GM20431 (cell line): ENCODE results near the gene IL36G.

ENCODE experiments used
- in situ Hi-C: fragments of 300-500 bp; cut with MseI, MboI; formaldehyde crosslinking; loops from one replicate; pipeline ENCODE4 v1.15.0; 2020; ENCODE audit warnings: low sequenced_read_pairs; ENCODE audit not compliant: unreplicated experiment

Gene IL36G

DNA sequence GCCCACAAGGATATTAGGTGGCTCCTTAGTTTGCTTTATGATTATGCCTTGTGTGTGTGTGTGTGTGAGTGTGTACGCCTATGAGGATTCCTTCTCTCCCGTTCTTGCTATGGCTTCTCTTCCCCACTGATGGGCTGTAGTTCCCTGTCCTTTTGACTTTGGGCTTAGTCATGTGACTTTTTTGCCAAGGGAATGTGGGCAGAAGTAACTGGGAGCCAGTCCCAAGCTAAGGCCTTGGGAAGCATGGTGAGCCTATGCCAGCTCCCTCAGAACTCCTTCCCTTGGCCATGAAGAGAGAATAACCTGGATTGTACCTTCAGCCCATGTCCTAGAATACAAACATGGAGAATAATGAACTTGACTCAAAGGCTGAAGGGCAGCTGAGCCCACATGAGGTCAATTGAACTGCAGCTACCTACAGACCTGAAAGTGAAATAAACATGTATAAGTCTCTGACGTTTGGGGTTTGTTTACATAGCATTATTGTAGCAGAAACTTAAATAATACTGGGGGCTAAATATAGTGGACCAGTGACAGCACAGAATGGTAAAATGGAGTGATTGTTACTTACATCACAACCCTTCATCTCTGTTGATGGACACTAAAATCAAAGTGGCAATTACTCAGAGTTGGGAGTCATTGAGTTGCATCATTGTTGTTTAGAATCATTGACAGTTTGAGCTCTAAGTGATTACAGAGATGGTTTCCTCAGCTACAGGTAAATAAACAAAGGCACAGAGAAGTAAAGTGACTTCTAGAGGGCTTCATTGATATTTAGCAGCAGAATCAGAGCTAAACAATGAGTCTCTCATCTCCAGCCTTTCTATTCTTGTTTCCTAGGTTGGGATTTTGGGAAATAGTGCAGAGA, 15.3 kb upstream of the IL36G start:
- in situ Hi-C loops = no loop called here

DNA sequence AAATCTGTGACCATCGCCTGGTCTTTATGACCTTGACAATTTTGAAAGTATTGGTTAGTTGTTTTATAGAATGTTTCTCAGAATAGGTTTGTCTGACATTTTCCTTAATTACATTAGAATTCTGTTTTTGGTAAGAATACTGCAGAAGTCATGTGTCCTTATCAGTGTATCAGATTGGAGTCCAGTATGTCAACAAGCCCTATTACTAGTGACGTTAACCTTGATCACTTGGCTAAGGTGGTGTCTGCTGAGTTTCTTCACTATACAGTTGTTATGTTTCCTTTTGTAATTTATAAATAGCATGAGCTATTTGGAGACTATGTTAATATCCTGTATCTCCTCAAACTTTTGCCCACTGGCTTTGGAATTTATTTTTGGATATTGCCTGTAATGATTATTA, 10.8 kb upstream of the IL36G start:
- in situ Hi-C loops = no loop called here

DNA sequence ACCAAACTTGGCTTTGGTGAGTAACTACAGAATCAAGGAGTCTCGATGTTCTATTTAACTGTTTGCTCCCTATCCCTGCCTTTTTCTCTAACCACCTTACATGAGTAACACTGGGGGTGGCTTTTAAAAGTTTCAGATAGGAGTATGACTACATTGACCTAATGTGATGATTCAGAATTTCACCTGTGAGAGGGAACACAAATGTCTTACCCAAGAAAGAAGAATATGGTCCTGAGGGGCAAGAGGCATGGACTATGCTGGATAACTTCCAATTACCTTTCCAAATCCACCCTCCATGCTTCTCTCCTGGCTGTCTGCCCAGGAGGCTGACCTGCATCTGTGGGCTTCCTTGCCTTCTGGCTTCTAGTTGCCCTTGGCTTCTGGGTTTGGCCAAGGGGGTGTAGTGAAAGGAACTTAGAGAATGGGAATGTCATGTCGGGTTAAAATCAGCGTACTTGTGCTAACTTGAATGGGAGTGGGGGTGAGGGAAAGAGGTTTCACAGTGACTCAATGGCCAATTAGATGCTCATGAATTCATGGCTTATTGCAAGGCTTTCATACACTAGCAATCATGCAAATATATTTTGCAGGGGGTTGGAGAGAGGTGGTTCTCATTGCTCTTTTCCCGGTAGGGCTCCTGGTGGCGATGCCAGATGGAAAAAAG, 5.3 kb upstream of the IL36G start:
- in situ Hi-C loops = no loop called here

DNA sequence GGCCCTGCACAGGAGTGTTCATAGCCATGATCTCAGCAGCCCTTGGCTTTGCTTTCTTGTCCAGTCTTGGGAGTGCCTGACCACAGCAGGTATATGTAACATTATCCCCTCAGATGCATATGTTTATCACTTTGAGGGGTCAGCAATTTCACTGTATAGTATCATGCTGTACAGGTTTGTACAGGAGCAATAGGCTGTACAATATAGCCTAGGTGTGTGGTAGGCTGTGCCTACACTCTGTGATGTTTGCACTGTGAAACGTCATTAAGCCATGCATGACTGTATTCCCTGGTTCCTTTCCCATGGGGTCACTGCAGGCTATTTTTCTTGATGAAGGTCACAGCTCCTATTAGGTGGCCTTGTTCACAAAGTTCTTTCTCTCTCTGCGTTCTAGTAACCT, 4.7 kb upstream of the IL36G start:
- in situ Hi-C loops = no loop called here

DNA sequence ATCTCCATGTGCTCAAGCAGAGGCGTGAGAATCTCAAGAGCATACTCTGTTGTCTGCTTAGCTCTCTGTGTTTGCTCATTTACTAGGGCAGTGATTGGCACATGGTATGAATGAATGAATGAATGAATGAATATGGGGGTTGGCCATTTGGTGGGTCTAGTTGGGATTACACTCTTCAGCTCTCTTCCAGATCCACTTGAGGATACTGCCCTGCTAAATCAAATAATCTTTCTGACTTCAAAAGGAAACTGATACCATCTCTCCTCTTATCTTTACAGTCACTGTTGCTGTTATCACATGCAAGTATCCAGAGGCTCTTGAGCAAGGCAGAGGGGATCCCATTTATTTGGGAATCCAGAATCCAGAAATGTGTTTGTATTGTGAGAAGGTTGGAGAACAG, 1.9 kb downstream of the IL36G start:
- in situ Hi-C loops = no loop called here

DNA sequence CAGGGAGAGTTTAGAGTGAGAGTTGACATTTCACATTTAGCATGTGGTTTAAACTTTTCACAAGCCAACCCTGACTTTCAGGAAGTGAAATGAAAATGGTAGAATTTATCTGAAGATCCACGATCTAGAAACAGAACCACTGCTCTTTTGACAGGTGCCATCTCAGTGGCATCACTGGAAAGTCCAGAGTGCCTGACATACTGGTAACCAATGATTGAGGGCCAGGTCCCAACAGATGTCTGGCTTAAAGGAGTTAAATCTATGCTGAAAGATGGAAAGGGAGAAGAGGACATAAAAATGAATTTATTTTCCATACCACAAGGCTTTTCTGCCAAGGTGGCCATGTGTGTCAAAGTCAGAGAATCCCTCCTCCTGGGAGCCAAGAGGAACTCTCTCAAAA, 2.7 kb downstream of the IL36G start:
- in situ Hi-C loops = no loop called here

DNA sequence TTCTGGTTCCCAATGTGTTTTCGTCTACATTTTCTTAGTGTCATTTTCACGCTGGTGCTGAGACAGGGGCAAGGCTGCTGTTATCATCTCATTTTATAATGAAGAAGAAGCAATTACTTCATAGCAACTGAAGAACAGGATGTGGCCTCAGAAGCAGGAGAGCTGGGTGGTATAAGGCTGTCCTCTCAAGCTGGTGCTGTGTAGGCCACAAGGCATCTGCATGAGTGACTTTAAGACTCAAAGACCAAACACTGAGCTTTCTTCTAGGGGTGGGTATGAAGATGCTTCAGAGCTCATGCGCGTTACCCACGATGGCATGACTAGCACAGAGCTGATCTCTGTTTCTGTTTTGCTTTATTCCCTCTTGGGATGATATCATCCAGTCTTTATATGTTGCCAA, 7.3 kb downstream of the IL36G start:
- in situ Hi-C loops = no loop called here

DNA sequence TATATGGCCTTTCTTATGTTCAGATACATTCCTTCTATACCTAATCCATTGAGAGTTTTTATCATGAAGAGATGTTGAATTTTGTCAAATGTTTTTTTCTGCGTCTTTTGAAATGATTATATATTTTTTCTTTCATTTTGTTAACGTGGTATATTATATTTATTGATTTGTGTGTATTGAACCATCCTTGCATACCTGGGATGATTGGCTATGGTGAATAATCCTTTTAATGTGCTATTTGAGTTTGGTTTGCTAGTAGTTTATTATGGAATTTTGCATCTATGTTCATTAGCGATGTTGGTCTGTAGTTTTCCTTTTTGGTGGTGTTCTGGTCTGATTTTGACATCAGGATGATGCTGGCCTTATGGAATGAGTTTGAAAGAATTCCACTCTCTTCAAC, 11.8 kb downstream of the IL36G start:
- in situ Hi-C loops = no loop called here

DNA sequence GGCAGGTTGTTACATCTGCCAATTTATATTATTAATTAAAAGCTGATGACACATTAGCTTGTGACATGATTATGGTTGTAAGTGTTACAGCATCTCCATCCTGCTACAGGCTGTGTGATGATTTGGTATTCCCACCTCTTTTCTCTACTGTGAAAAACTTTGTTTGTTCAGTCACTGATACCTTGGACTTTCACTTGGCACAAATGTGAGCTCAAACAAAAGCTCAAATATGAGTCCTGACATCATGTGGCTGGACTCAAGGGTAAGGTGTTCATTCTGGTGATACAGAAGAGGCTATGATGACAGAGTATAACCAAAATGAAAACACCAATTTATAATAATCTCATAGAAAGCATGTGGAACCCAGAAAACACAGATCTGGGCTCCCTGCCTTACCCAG, 16.0 kb downstream of the IL36G start:
- in situ Hi-C loops = no loop called here

DNA sequence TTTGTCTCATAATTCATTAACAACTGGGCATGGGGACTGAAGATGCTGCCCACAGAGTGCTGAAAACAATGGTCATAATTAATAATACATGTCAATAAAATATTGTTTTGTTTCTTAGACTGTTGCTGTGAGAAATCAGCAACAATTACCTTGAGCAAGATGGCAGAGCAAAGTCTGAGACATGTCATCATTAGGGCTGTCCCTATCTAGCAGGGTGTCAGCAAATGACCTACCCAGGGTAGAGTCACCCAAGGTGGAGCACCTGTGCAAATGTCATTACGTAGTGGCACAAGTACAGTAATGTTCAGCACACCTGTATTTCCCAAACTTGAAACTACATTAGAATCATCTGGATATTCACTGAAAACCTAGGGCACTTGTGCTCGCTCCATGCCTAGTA, 16.8 kb downstream of the IL36G start:
- in situ Hi-C loops = no loop called here

DNA sequence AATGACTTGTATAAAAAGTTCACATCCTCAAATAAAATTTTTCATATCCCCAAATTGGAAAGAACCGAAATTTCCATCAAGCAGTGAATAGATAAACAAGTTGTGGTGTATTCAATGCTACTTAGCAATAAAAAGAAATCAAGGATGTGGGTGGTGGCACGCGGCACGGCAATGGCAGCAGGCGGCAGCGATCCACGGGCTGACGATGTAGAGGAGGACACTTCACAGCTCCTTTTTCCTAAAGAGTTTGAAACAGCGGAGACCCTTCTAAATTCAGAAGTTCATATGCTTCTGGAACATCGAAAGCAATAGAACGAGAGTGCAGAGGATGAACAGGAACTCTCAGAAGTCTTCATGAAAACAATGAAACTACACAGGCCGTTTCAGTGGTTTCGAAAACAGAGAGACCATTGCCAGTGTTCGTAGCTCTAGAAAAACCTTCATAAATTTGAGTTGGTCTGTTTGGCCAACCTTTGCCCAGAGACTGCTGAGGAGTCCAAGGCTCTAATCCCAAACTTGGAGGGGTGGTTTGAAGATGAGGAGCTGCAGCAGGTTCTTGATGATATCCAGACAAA, 17.6 kb downstream of the IL36G start:
- in situ Hi-C loops = no loop called here

DNA sequence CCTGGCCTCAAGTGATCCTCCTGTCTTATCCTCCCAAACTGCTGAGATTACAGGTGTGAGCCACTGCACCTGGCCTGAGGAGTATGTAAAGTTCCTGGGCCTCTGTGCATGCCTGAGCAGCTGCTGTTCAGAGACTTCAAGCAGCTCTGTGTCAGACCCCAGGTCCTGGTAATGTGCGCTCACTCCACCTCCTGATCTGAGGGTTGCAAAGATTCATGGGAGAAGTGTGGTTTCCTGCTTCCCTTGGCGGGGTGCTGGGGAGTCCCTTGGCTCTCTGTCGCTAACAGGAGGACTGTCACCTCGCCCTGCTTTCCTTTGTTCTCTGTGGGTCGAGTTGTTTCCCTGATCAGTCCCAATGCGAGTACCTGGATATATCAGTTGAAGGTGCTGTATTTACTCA, 18.8 kb downstream of the IL36G start:
- in situ Hi-C loops = no loop called here

DNA sequence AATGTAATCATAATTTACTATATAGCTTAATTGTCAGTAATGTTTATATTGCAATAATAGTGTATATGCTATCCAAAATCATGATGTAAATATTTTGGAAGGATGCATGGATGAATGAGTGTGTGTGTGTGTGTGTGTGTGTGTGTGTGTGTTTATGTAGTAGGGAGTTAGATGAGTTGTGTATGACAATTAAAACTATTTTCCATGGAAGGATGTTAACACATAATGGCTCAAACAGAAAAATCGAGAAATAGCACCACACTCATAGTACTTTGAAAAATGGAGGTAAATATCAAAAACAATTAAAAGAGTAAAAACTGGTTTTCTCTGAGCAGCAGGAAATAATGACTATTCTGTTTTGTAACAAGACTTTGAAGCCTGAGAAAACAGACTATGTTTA, 19.3 kb downstream of the IL36G start:
- in situ Hi-C loops = no loop called here

DNA sequence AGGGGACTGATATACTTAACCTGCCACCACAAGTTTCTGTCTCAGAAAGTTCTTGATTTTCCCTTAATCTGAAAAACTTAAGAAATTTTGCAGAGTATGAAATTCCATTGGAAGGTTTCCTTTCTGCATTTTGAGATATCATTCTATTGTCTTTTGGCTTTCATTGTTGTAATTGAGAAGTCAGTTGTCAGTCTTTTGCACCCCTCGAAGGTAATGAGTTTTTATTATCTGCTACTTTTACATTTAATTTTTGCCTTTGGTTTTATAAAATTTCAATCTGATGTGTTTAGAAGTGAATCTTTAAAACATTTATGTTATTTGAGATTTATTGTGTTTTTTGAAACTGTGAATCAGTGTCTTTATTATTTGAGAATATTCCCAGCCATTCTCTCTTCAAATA, 22.6 kb downstream of the IL36G start:
- in situ Hi-C loops = no loop called here

DNA sequence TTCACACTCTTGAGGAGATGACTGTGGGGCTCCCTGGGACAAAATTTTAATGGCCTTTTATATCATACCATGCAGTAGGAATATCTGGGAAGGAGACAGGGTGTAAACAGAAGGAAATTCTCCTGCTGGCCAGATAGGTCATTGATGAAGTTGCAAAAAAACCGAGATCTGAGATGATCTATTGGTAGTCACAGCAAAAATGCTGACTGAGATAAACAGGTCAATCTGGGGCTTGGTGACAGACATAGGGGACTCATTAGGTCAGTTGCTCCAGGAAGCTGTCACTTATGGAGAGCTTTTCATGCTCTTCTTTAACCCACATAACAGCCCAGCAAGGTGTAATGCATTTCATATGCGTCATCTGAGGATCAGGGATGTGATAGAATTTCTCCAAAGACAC, 24.9 kb downstream of the IL36G start:
- in situ Hi-C loops = no loop called here

DNA sequence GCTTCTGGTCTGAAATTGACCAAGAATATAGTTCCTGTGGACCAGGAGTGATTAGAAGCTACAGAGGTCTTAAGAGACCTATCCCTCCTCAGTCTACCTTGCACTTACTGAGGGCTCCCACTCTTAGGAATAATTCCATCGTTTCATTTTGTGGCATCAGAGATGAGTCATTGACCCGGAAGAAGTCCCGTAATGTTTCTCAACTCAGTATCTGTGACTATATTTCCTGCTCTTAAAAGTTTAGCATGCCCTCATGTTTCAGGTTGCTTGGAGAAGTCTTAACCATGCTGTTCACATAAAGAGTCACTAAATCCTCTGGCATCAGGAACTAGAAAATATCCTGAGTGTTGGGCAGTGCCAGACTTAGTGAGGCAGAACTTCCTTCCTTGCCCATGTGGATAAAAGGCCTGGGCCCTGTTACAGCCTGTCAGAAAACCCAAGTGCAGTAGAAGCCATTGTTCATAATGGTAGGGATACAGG, 27.3 kb downstream of the IL36G start, which contains the start of gene IL36A:
Gene IL36A, plus strand, starts transcription at position 430 of the 480 bp plus-strand sequence. CDS start 413 bp downstream, outside the sequence.
- in situ Hi-C loops = no loop called here

DNA sequence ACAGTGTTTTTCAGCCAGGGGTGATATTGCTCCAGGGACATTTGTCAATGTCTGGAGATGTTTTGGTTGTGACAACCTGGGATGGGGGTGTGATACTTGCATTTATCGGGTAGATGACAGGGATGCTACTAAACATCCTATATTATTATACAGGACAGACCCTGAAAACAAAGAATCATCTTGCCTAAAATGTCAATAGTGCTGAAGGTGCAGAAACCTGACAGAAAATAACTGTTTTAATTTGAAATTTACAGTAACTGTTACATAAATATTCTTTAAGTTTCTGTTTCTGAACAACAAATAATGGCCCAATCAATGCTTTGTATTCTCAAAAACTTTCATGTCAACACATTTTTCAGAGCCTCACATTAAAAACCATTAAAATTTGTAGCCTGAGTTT, 29.4 kb downstream of the IL36G start:
- in situ Hi-C loops = no loop called here

DNA sequence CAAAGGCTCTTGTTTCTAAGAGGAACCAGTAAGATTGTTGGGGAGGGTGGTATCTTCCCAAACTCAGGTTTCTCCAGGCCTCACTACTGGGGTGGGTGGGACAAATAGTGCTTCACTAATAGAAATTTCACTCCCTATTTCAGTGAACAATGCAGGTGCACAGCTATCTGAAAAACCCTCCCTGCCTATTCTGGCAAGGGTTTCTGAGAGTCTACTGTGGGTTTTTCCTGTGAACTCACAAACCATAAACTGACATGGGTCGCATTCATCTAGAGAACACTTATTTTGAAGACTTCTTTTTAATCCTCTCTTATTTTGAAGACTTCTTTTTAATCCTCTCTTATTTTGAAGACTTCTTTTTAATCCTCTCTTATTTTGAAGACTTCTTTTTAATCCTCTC, 31.8 kb downstream of the IL36G start:
- in situ Hi-C loops = no loop called here

DNA sequence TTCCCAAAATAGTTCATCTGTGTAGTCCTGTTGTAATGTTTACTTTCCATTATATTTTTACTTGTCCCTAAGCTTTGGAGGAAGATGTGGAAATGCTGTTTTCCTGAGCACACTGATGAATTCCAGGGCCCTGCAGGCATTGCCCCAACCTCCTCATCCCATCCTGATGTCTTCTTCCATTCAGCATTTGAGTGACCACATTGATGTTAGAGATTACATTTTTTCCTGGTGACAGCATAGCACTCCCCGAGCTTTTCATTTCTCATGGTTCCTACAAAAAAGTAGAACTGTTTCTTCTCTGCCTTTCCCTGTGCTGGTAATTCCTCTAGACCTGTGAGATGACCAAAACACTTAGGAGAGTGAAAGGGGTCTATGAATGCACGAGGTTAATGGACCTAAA, 32.3 kb downstream of the IL36G start:
- in situ Hi-C loops = no loop called here

DNA sequence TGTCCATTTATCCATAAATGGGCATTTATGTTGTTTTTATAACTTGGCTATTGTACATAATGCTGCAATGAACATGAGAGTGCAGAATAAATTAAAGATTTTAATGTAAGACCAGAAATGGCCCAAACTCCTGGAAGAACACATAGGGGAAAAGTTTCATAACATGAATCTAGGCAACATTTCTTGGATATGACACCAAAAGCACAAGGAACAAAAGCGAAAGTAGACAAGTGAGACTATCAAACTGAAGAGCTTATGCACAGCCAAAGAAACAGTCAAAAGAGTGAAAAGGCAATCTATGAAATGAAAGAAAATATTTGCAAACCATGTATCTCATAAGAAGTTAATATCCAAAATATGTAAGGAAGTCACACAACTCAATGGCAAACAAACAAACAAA, 33.3 kb downstream of the IL36G start:
- in situ Hi-C loops = no loop called here
